Measurements from ENCODE around the gene ASXL1.
"Not testable (repeated sequence)": the region's sequence is repeated elsewhere in the genome, so short reads cannot be mapped to it uniquely, and the experiment has no call there.

Gene ASXL1

GRCh38 chr20:32358883-32359632, 927 bp downstream of the ASXL1 start:
- in situ Hi-C loops (cut with HindIII; ENCODE audit: low sequenced_read_pairs) = no loop called here

GRCh38 chr20:32359633-32360332, 1.7 kb downstream of the ASXL1 start:
- in situ Hi-C loops (cut with HindIII; ENCODE audit: low sequenced_read_pairs) = no loop called here

GRCh38 chr20:32360333-32360634, 2.2 kb downstream of the ASXL1 start:
- in situ Hi-C loops (cut with HindIII; ENCODE audit: low sequenced_read_pairs) = no loop called here

- in situ Hi-C loops (cut with HindIII; ENCODE audit: low sequenced_read_pairs) = no loop called here
Measured at GRCh38 chr20:32362901-32363364, 4.8 kb downstream of the ASXL1 start.

- in situ Hi-C loops (cut with HindIII; ENCODE audit: low sequenced_read_pairs) = no loop called here
Measured at GRCh38 chr20:32363492-32363891, 5.4 kb downstream of the ASXL1 start.

- in situ Hi-C loops (cut with HindIII; ENCODE audit: low sequenced_read_pairs) = no loop called here
Measured at GRCh38 chr20:32364554-32365208, 6.5 kb downstream of the ASXL1 start.

- in situ Hi-C loops (cut with HindIII; ENCODE audit: low sequenced_read_pairs) = no loop called here
Measured at GRCh38 chr20:32365564-32365963, 7.4 kb downstream of the ASXL1 start.

GRCh38 chr20:32366380-32366779, 8.2 kb downstream of the ASXL1 start:
- in situ Hi-C loops (cut with HindIII; ENCODE audit: low sequenced_read_pairs) = no loop called here

- in situ Hi-C loops (cut with HindIII; ENCODE audit: low sequenced_read_pairs) = no loop called here
Measured at GRCh38 chr20:32368323-32368722, 10.2 kb downstream of the ASXL1 start.

- in situ Hi-C loops (cut with HindIII; ENCODE audit: low sequenced_read_pairs) = no loop called here
Measured at GRCh38 chr20:32368925-32369324, 10.8 kb downstream of the ASXL1 start.

GRCh38 chr20:32370897-32371296, 12.8 kb downstream of the ASXL1 start:
- in situ Hi-C loops (cut with HindIII; ENCODE audit: low sequenced_read_pairs) = loop anchor here (10.0 kb wide), 1 partner anchor 54 kb away; no protein-coding TSS in a partner anchor

- in situ Hi-C loops (cut with HindIII; ENCODE audit: low sequenced_read_pairs) = loop anchor here (10.0 kb wide), 1 partner anchor 46 kb away; no protein-coding TSS in a partner anchor
Measured at GRCh38 chr20:32378461-32378860, 20.3 kb downstream of the ASXL1 start.

GRCh38 chr20:32380037-32380436, 21.9 kb downstream of the ASXL1 start:
- in situ Hi-C loops (cut with HindIII; ENCODE audit: low sequenced_read_pairs) = not testable (repeated sequence)

GRCh38 chr20:32380745-32381144, 22.6 kb downstream of the ASXL1 start:
- in situ Hi-C loops (cut with HindIII; ENCODE audit: low sequenced_read_pairs) = no loop called here

GRCh38 chr20:32382102-32382950, 24.2 kb downstream of the ASXL1 start:
- in situ Hi-C loops (cut with HindIII; ENCODE audit: low sequenced_read_pairs) = no loop called here

- in situ Hi-C loops (cut with HindIII; ENCODE audit: low sequenced_read_pairs) = not testable (repeated sequence)
Measured at GRCh38 chr20:32383441-32383840, 25.3 kb downstream of the ASXL1 start.

- in situ Hi-C loops (cut with HindIII; ENCODE audit: low sequenced_read_pairs) = no loop called here
Measured at GRCh38 chr20:32385541-32385940, 27.4 kb downstream of the ASXL1 start.

GRCh38 chr20:32386091-32386490, 28.0 kb downstream of the ASXL1 start:
- in situ Hi-C loops (cut with HindIII; ENCODE audit: low sequenced_read_pairs) = no loop called here

GRCh38 chr20:32387252-32387651, 29.1 kb downstream of the ASXL1 start:
- in situ Hi-C loops (cut with HindIII; ENCODE audit: low sequenced_read_pairs) = no loop called here

- in situ Hi-C loops (cut with HindIII; ENCODE audit: low sequenced_read_pairs) = no loop called here
Measured at GRCh38 chr20:32391003-32391402, 32.9 kb downstream of the ASXL1 start.

- in situ Hi-C loops (cut with HindIII; ENCODE audit: low sequenced_read_pairs) = no loop called here
Measured at GRCh38 chr20:32395066-32395465, 36.9 kb downstream of the ASXL1 start.

All from DLD1 (cell line).